Spleen (tissue), 11 donors: Measurements from ENCODE around the gene NPAS2. TPM values are rescaled to one million over a fixed set of nuclear protein-coding genes. Genes with fewer than 3 reads are reported as not detected.

Experiments
- DNase-seq: peaks from one replicate; pipeline ENCODE4 v3.0.0-alpha.2; 2020
- H3K27ac ChIP-seq, 8 donors: fragments of 200-600 bp; sonication (generic) in 7 of 8; 1 replicate in 4 of 8; 2 replicates in 4 of 8; pipeline versions ENCODE4 v1.5.0 to v1.8.0; 2016 to 2021; ENCODE audit warnings: inconsistent platforms in 4 of 8, mild to moderate bottlenecking in 4 of 8, moderate library complexity in 1 of 8
- H3K27me3 ChIP-seq, 7 donors: fragments of 200-600 bp; sonication (generic) in 6 of 7; replicated peaks in 1 of 7; 1 replicate in 4 of 7; 2 replicates in 3 of 7; pipeline versions ENCODE4 v1.5.0 to v1.8.0; 2016 to 2021; ENCODE audit warnings: inconsistent platforms in 3 of 7, mild to moderate bottlenecking in 1 of 7
- H3K36me3 ChIP-seq, 6 donors: fragments of 200-600 bp; sonication (generic) in 5 of 6; 1 replicate in 4 of 6; 2 replicates in 2 of 6; pipeline versions ENCODE4 v1.5.0 to v1.8.0; 2016 to 2021; ENCODE audit warnings: inconsistent platforms in 2 of 6
- H3K4me1 ChIP-seq, 6 donors: fragments of 200-600 bp; sonication (generic) in 5 of 6; 1 replicate in 3 of 6; 2 replicates in 3 of 6; pipeline versions ENCODE4 v1.5.0 to v1.8.0; 2016 to 2021; ENCODE audit warnings: inconsistent platforms in 3 of 6
- H3K4me3 ChIP-seq, 8 donors: fragments of 200-600 bp; sonication (generic) in 7 of 8; 1 replicate in 4 of 8; 2 replicates in 4 of 8; pipeline versions ENCODE4 v1.5.0 to v1.8.0; 2016 to 2021; ENCODE audit warnings: inconsistent platforms in 4 of 8, mild to moderate bottlenecking in 4 of 8, moderate library complexity in 2 of 8
- H3K9me3 ChIP-seq, 8 donors: fragments of 200-600 bp; sonication (generic) in 7 of 8; 1 replicate in 4 of 8; 2 replicates in 4 of 8; pipeline versions ENCODE4 v1.5.0 to v1.8.0; 2016 to 2021; ENCODE audit warnings: inconsistent platforms in 4 of 8
- CTCF ChIP-seq, 11 experiments: fragments of 200-600 bp in 7 of 11; fragments of 450-650 bp in 4 of 11; sonication (generic) in 4 of 11; IDR thresholded peaks in 8 of 11; conservative IDR thresholded peaks in 3 of 11; 1 replicate in 7 of 11; 2 replicates in 4 of 11; pipeline versions ENCODE4 v1.4.0 to v1.8.0; 2016 to 2021; ENCODE audit warnings: antibody characterized with exemption in 11 of 11, inconsistent platforms in 4 of 11, mild to moderate bottlenecking in 1 of 11
- POLR2A ChIP-seq, 3 donors: fragments of 450-650 bp; IDR thresholded peaks; one replicate each; pipeline ENCODE4 v1.5.1; 2017; ENCODE audit warnings: antibody characterized with exemption in 3 of 3, mild to moderate bottlenecking in 1 of 3
- POLR2AphosphoS5 ChIP-seq, 3 donors: sonication (generic); formaldehyde crosslinking; IDR thresholded peaks; one replicate each; pipeline ENCODE4 v1.5.1; 2017; ENCODE audit warnings: antibody characterized with exemption in 3 of 3
- WGBS, 5 donors: extraction: QIAGEN DNeasy Blood & Tissue Kit in 3 of 5; methylation state at CpG; one replicate each; pipeline versions ENCODE4 v1.1.5 to v1.1.7; 2013 to 2018; 5-methylcytosine and 5-hydroxymethylcytosine counted together
- intact Hi-C: fragments of 100-400 bp; cut with DNase I; formaldehyde crosslinking; loops from one replicate; pipeline ENCODE4 v1.15.0; 2023; ENCODE audit warnings: low total_unique reads
- polyA plus RNA-seq, 3 donors: library from polyadenylated mRNA; stranded (reverse); fragments of 200-250 nt; gene quantifications; one replicate each; pipeline ENCODE4 v1.2.1, GENCODE V29; 2013
- total RNA-seq, 7 donors: library from RNA; depleted of rRNA in 3 of 7; stranded (reverse); fragments of >200 nt in 3 of 7; fragmentation: NEBNext Ultra II Directional in 4 of 7; extraction: Animal tissue kit (Norgen Biotek cat#: 25700) in 4 of 7; gene quantifications; one replicate each; pipeline versions ENCODE4 v1.1.0 to v1.2.1, GENCODE V29; 2016 to 2021
- donor health status: healthy with polysubstance abuse.
- donor health status: DM: no; HTN: no; CAD: no; lungs with moderate emphysema.
- donor health status: DM: no; HTN: no; CAD: no.
- donor health status: Bipolar disorder and iron deficiency.
- donor health status: healthy.
- donor health status: DM: no; HTN: no; CAD: no.
- donor health status: DM: yes; HTN: yes; CAD: no.

Gene NPAS2
- total and polyA plus RNA-seq, 10 donors = 2.4 to 24.1 (median 8.4) TPM

- TF ChIP-seq CTCF (IDR thresholded peaks at IDR 0.05 in 8 of 11, conservative IDR thresholded peaks at IDR 0.05 in 3 of 11) = no peak
- TF ChIP-seq POLR2A (IDR thresholded peaks at IDR 0.05) = no peak
- TF ChIP-seq POLR2AphosphoS5 (IDR thresholded peaks at IDR 0.05) = no peak
- H3K27ac ChIP-seq = no peak overlapping the region
- H3K4me1 ChIP-seq = peaks cover 12 to 32% (median 27%) of the 10 kb centered on the region in 6 donors
- no peak overlapping the region for H3K4me3 ChIP-seq
- no peaks in the 10 kb centered on the region for H3K27me3 ChIP-seq
- intact Hi-C loops = loop anchor here (10.0 kb wide), 1 partner anchor 735 kb away; no protein-coding TSS in a partner anchor
- H3K36me3 ChIP-seq = peaks cover 0 to 28% (median 15%) of the 10 kb centered on the region in 6 donors
- no peaks in the 10 kb centered on the region for H3K9me3 ChIP-seq
- DNase-seq = no peak
- 90 to 99% (median 95%) methylated on average over 2 of the region's 2 CpGs for WGBS, 5 donors
Observed at GRCh38 chr2:100999995-101000394, 180.1 kb downstream of the NPAS2 start.

- H3K9me3 ChIP-seq = no peaks in the 10 kb centered on the region
- H3K4me1 ChIP-seq = peaks cover 12 to 52% (median 42%) of the 10 kb centered on the region in 6 donors
- peaks cover 0 to 39% (median 34%) of the 10 kb centered on the region in 6 donors for H3K36me3 ChIP-seq
Observed at GRCh38 chr2:101001691-101002561, 182.0 kb downstream of the NPAS2 start, which contains the start of gene RPL31. Gene RPL31, plus strand, starts transcription at chr2:101002289. Its CDS starts 413 bp downstream, at chr2:101002702.

GRCh38 chr2:101002562-101003277 lies 182.8 kb downstream of the NPAS2 start:
- intact Hi-C loops = no loop called here
- Histone ChIP-seq H3K4me3 (peak overlapping the region; percentile 51 to 91 (median 84)), H3K9me3 (no peaks in the 10 kb centered on the region), H3K4me1 (peaks cover 12 to 60% (median 44%) of the 10 kb centered on the region in 6 donors), H3K36me3 (peaks cover 0 to 46% (median 42%) of the 10 kb centered on the region in 6 donors), H3K27ac (peak overlapping the region; percentile 79 to 91 (median 88)), H3K27me3 (no peaks in the 10 kb centered on the region)
- 2 to 3% (median 3%) methylated on average over 20 to 26 of the region's 26 CpGs for WGBS, 5 donors
- TF ChIP-seq CTCF (IDR thresholded peaks at IDR 0.05 in 8 of 11, conservative IDR thresholded peaks at IDR 0.05 in 3 of 11) (no peak), POLR2A (IDR thresholded peaks at IDR 0.05) (no peak), POLR2AphosphoS5 (IDR thresholded peaks at IDR 0.05) (no peak)
- DNase-seq = no peak

More at GRCh38 chr2:101001691-101002561, 182.0 kb downstream of the NPAS2 start, which contains the start of gene RPL31:
- WGBS, 5 donors = 8 to 17% (median 9%) methylated on average over 35 to 59 of the region's 59 CpGs
- TF ChIP-seq CTCF (IDR thresholded peaks at IDR 0.05 in 8 of 11, conservative IDR thresholded peaks at IDR 0.05 in 3 of 11) = no peak
- peak; percentile 8 to 50 (median 49) for TF ChIP-seq POLR2A (IDR thresholded peaks at IDR 0.05)
- peak; percentile 92 to 98 (median 95) for TF ChIP-seq POLR2AphosphoS5 (IDR thresholded peaks at IDR 0.05)
- intact Hi-C loops = no loop called here
- peak within 1 kb of the TSS; percentile 79 to 91 (median 88) for H3K27ac ChIP-seq
- peak; percentile 99 for DNase-seq
- H3K27me3 ChIP-seq = no peaks in the 10 kb centered on the region
- H3K4me3 ChIP-seq = peak within 1 kb of the TSS; percentile 51 to 91 (median 84)
